GM12878 (cell line): ENCODE data around the gene PRPF31. TPM values are rescaled to one million over a fixed set of nuclear protein-coding genes. Genes with fewer than 3 reads are reported as not detected.

ENCODE experiments used
- ATAC-seq: fragments of 200-7000 bp; cut with Tn5 transposase; 3 replicates; pipeline ENCODE4 v1.9.1; 2020; ENCODE audit warnings: mild to moderate bottlenecking, moderate library complexity
- BruUV-seq: library from RNA; stranded (reverse); fragments of 400-500 nt; replicated peaks from 2 replicates; lab custom pipeline; 2021; lab: Mats Ljungman, UMichigan
- CTCF ChIA-PET: fragments of 300-600 bp; sonication (Branson Sonifier 250); formaldehyde crosslinking; extraction: SDS; loops from one replicate; lab custom pipeline; 2021; ENCODE audit warnings: inconsistent platforms; lab: Yijun Ruan, JAX
- POLR2A ChIA-PET: fragments of 350-600 bp; formaldehyde crosslinking; extraction: SDS; loops from one replicate; lab custom pipeline; 2021; ENCODE audit warnings: inconsistent platforms; lab: Charles Lee
- RAD21 ChIA-PET: fragments of 300-600 bp; sonication (Branson Sonifier 250); formaldehyde crosslinking; loops from one replicate; lab custom pipeline; 2023; ENCODE audit warnings: antibody characterized with exemption; ENCODE audit not compliant: unreplicated experiment; lab: Charles Lee
- SMC1A ChIA-PET: fragments of 300-600 bp; sonication (Branson Sonifier 250); formaldehyde crosslinking; loops from one replicate; lab custom pipeline; 2023; ENCODE audit not compliant: unreplicated experiment, uncharacterized antibody; lab: Charles Lee
- DNase-seq: peaks from one replicate; pipeline ENCODE4 v3.0.0-alpha.2; 2011; ENCODE audit warnings: low read depth, low spot score
- FAIRE-seq: peaks from 3 replicates; lab custom pipeline; 2011; peaks lifted over from hg19 to GRCh38; lab: Jason Lieb, UNC
- H2AFZ ChIP-seq: 2 replicates; pipeline ENCODE4 v1.6.0; 2011; ENCODE audit warnings: low read depth, low read length, control low read depth; ENCODE audit not compliant: control insufficient read depth
- H3K27ac ChIP-seq: 2 replicates; pipeline ENCODE4 v1.5.1; 2011; ENCODE audit warnings: control low read depth; ENCODE audit not compliant: control insufficient read depth, insufficient read depth
- H3K27me3 ChIP-seq, 2 experiments: replicated peaks in 1 of 2; 2 replicates each; pipeline versions ENCODE4 v1.6.0 to v1.6.1; 2011; ENCODE audit warnings: low read length in 1 of 2; ENCODE audit not compliant: control insufficient read depth in 2 of 2, insufficient read depth in 2 of 2
- H3K36me3 ChIP-seq, 2 experiments: 2 replicates each; pipeline ENCODE4 v1.5.1; 2011; ENCODE audit warnings: low read length in 1 of 2; ENCODE audit not compliant: control insufficient read depth in 2 of 2, insufficient read depth in 2 of 2
- H3K4me1 ChIP-seq: 2 replicates; pipeline ENCODE4 v1.6.1; 2011; ENCODE audit warnings: mild to moderate bottlenecking, low read length, moderate library complexity, mixed read lengths; ENCODE audit not compliant: control insufficient read depth, insufficient read depth
- H3K4me2 ChIP-seq: 2 replicates; pipeline ENCODE4 v1.6.0; 2011; ENCODE audit warnings: control low read depth; ENCODE audit not compliant: control insufficient read depth, insufficient read depth
- H3K4me3 ChIP-seq: fragments of 200-600 bp; sonication (generic); 2 replicates; pipeline ENCODE4 v1.5.1; 2016
- H3K79me2 ChIP-seq: 2 replicates; pipeline ENCODE4 v1.6.0; 2011; ENCODE audit warnings: low read length; ENCODE audit not compliant: control insufficient read depth, insufficient read depth
- H3K9ac ChIP-seq: 2 replicates; pipeline ENCODE4 v1.8.0; 2011; ENCODE audit warnings: low read length, control low read depth, mixed read lengths; ENCODE audit not compliant: control insufficient read depth, insufficient read depth
- H3K9me3 ChIP-seq: replicated peaks from 3 replicates; pipeline ENCODE4 v1.5.1; 2011; ENCODE audit warnings: mild to moderate bottlenecking, low read length; ENCODE audit not compliant: control insufficient read depth, insufficient read depth
- H4K20me1 ChIP-seq: 2 replicates; pipeline ENCODE4 v1.6.0; 2011; ENCODE audit not compliant: control insufficient read depth, insufficient read depth
- DPF2 ChIP-seq: fragments of 450-650 bp; IDR thresholded peaks from 2 replicates; pipeline ENCODE4 v1.6.1; 2017; ENCODE audit warnings: mild to moderate bottlenecking
- NFYB ChIP-seq: IDR thresholded peaks from 2 replicates; pipeline ENCODE4 v1.6.1; 2011; ENCODE audit warnings: low read depth, mild to moderate bottlenecking, low read length, improper control_type of control experiment, moderate library complexity; ENCODE audit not compliant: insufficient read depth
- POLR2A ChIP-seq: IDR thresholded peaks from 2 replicates; pipeline ENCODE4 v1.6.1; 2011; ENCODE audit warnings: low read depth, mild to moderate bottlenecking, low read length
- RELA ChIP-seq: fragments of 450-650 bp; IDR thresholded peaks from 2 replicates; pipeline ENCODE4 v1.8.0; 2014; ENCODE audit warnings: borderline replicate concordance; ENCODE audit not compliant: partially characterized antibody
- SMC3 ChIP-seq: IDR thresholded peaks from 2 replicates; pipeline ENCODE4 v1.6.1; 2011; ENCODE audit warnings: low read length, improper control_type of control experiment, borderline replicate concordance
- WGBS: methylation state at CpG from one replicate; pipeline ENCODE4 v1.1.6; 2016; ENCODE audit warnings: low lambda C conversion rate; ENCODE audit not compliant: insufficient replicate concordance, insufficient coverage; ENCODE audit errors: missing lambda C conversion rate; 5-methylcytosine and 5-hydroxymethylcytosine counted together
- in situ Hi-C: fragments of 300-500 bp; cut with MboI; formaldehyde crosslinking; loops from 9 replicates; pipeline ENCODE4 v1.14.3; 2018; ENCODE audit warnings: mixed read lengths
- intact Hi-C: fragments of 100-400 bp; cut with micrococcal nuclease; formaldehyde crosslinking; loops from one replicate; pipeline ENCODE4 v1.14.2; 2022; ENCODE audit not compliant: unreplicated experiment
- polyA plus RNA-seq, 11 experiments: library from polyadenylated mRNA; depleted of rRNA in 4 of 11; unstranded in 6 of 11; stranded (reverse) in 5 of 11; fragments of >200 nt; fragmentation: Nextera tagmentation in 4 of 11; fragmentation: Illumina TruSeq in 1 of 11; extraction: Ambion mirVana in 4 of 11; extraction: Trizol in 1 of 11; gene quantifications; 1 replicate in 1 of 11; 2 replicates in 10 of 11; pipeline versions ENCODE4 v1.2.1 to v1.2.3, GENCODE V29; 2011 to 2016; ENCODE audit warnings: inconsistent platforms in 2 of 11, missing spikeins in 2 of 11, low read depth in 1 of 11
- total RNA-seq, 4 experiments: library from RNA; depleted of rRNA in 3 of 4; stranded (reverse); fragments of >200 nt in 3 of 4; fragmentation: Illumina TruSeq in 1 of 4; extraction: Trizol in 1 of 4; gene quantifications; 2 replicates each; pipeline versions ENCODE4 v1.2.1 to v1.2.3, GENCODE V29; 2013 to 2021

The PRPF31 gene
- total and polyA plus RNA-seq, 10 of the 15 experiments (the other 5 are each of a cell fraction or from before 2014, with no cell fraction given): 2.7 to 170 (median 69.7) TPM

DNA sequence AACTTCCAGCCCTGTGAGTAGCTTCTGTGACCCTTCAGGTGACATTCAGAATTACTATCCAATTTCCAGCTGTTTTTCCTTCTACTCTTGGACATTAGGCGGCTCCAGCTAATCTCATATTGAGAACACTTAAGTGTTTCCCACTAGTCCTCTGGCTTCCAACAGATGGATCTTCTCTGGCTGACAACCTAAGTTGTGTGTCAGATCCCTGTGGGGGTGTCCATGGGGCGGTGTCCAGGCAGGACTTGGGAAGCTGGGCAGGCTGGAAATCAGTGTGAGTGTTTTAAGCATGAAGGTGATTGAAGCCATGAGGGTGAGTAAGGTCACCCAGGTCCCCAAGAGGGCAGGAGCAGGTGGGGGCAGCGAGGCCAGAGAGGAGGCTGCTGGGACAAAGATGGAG lies 32.1 kb downstream of the PRPF31 start:
- FAIRE-seq (no peak), ATAC-seq (no peak), DNase-seq (no peak)
- H3K9me3 ChIP-seq: no peaks in the 10 kb centered on the region
- H3K27me3 ChIP-seq: no peaks in the 10 kb centered on the region
- no peaks in the 10 kb centered on the region for H3K4me1 ChIP-seq
- ChIA-PET POLR2A (interaction anchor here (2.0 kb wide), 1 partner anchor 11 kb away, joined by 6 read pairs; the partner anchor contains the start of gene LENG1), SMC1A (interaction anchor here (0.6 kb wide), 1 partner anchor 1979 kb away, joined by 3 read pairs; no protein-coding TSS in a partner anchor), CTCF (no interaction called here), RAD21 (no interaction called here)
- H4K20me1 ChIP-seq: no peaks in the 10 kb centered on the region
- H3K4me2 ChIP-seq: no peak overlapping the region
- TF ChIP-seq RELA: no peak
- TF ChIP-seq POLR2A: 0 out of 2 replicates have a peak, but pooled peaks have one; percentile 7
- TF ChIP-seq DPF2: no peak
- H3K27ac ChIP-seq: no peak overlapping the region
- H3K36me3 ChIP-seq: peaks cover 40 to 45% of the 10 kb centered on the region in 2 experiments; a peak in 3 of 4 replicates
- WGBS: 98% methylated on average over 3 of the region's 3 CpGs
- H3K79me2 ChIP-seq: no peaks in the 10 kb centered on the region
- no TSS peak for BruUV-seq
- in situ Hi-C loops: loop anchor here (25.0 kb wide), 1 partner anchor 1515 kb away; the partner anchor contains the start of gene U2AF2
- H2AFZ ChIP-seq: no peak overlapping the region
- intact Hi-C loops: no loop called here
- H3K4me3 ChIP-seq: no peak overlapping the region
- no peak overlapping the region for H3K9ac ChIP-seq

DNA sequence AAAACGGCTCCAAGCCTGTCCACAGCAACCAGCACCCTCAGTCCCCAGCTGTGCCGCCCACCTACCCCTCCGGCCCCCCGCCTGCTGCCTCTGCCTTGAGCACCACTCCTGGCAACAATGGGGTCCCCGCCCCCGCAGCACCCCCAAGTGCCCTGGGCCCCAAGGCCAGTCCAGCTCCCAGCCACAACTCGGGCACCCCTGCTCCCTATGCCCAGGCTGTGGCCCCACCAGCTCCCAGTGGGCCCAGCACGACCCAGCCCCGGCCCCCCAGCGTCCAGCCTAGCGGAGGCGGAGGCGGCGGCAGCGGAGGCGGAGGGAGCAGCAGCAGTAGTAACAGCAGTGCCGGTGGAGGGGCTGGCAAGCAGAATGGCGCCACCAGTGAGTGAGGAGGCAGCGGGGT lies 32.6 kb downstream of the PRPF31 start:
- BruUV-seq: no TSS peak
- Histone ChIP-seq H3K4me2 (no peak overlapping the region), H3K27ac (no peak overlapping the region), H3K79me2 (no peaks in the 10 kb centered on the region), H3K9me3 (no peaks in the 10 kb centered on the region), H3K4me1 (no peaks in the 10 kb centered on the region), H3K4me3 (no peak overlapping the region), H3K27me3 (no peaks in the 10 kb centered on the region), H3K36me3 (peaks cover 37 to 43% of the 10 kb centered on the region in 2 experiments; a peak in 3 of 4 replicates), H3K9ac (no peak overlapping the region), H4K20me1 (no peaks in the 10 kb centered on the region), H2AFZ (no peak overlapping the region)
- ChIA-PET CTCF (no interaction called here), RAD21 (no interaction called here), SMC1A (no interaction called here), POLR2A (interaction anchor here (2.0 to 3.1 kb wide), 2 partner anchors 11 kb away, joined by 6 to 8 read pairs; partner anchors contain the start of gene LENG1)
- ATAC-seq (no peak), DNase-seq (no peak), FAIRE-seq (no peak)
- intact Hi-C loops (no loop called here), in situ Hi-C loops (loop anchor here (25.0 kb wide), 1 partner anchor 1514 kb away; the partner anchor contains the start of gene U2AF2)
- no peak for TF ChIP-seq NFYB
- TF ChIP-seq SMC3: no peak
- TF ChIP-seq POLR2A: 0 out of 2 replicates have a peak, but pooled peaks have one; percentile 27
- 98% methylated on average over 13 of the region's 19 CpGs for WGBS
